Kidney epithelial cell (primary cell): Measurements from ENCODE around the gene SLC16A3. TPM values are rescaled to one million over a fixed set of nuclear protein-coding genes. Genes with fewer than 3 reads are reported as not detected.

Source experiments
- DNase-seq: peaks from one replicate; pipeline ENCODE4 v3.0.0-alpha.2; 2010; ENCODE audit warnings: low read depth
- H3K27me3 ChIP-seq: 2 replicates; pipeline ENCODE4 v1.6.0; 2011; ENCODE audit warnings: low read length; ENCODE audit not compliant: control insufficient read depth, insufficient read depth
- H3K36me3 ChIP-seq: 2 replicates; pipeline ENCODE4 v1.5.1; 2011; ENCODE audit warnings: low read length; ENCODE audit not compliant: control insufficient read depth, insufficient read depth
- H3K4me3 ChIP-seq: 2 replicates; pipeline ENCODE4 v1.5.1; 2011; ENCODE audit warnings: low read depth, mild to moderate bottlenecking, control low read depth, low read length
- total RNA-seq: library from RNA; depleted of rRNA; stranded (reverse); fragments of >200 nt; gene quantifications from 2 replicates; pipeline ENCODE4 v1.2.3, GENCODE V29; 2015
- TF ChIP-seq, protein P1 (sequence below): IDR thresholded peaks from 2 replicates; pipeline ENCODE4 v1.5.1; 2011; ENCODE audit warnings: mild to moderate bottlenecking, moderate library complexity, low read length, control low read depth, inconsistent platforms; ENCODE audit not compliant: insufficient read depth, poor library complexity, severe bottlenecking

Gene SLC16A3
- total RNA-seq, 1 donor from 2014 or later, result 83.4 TPM

DNA sequence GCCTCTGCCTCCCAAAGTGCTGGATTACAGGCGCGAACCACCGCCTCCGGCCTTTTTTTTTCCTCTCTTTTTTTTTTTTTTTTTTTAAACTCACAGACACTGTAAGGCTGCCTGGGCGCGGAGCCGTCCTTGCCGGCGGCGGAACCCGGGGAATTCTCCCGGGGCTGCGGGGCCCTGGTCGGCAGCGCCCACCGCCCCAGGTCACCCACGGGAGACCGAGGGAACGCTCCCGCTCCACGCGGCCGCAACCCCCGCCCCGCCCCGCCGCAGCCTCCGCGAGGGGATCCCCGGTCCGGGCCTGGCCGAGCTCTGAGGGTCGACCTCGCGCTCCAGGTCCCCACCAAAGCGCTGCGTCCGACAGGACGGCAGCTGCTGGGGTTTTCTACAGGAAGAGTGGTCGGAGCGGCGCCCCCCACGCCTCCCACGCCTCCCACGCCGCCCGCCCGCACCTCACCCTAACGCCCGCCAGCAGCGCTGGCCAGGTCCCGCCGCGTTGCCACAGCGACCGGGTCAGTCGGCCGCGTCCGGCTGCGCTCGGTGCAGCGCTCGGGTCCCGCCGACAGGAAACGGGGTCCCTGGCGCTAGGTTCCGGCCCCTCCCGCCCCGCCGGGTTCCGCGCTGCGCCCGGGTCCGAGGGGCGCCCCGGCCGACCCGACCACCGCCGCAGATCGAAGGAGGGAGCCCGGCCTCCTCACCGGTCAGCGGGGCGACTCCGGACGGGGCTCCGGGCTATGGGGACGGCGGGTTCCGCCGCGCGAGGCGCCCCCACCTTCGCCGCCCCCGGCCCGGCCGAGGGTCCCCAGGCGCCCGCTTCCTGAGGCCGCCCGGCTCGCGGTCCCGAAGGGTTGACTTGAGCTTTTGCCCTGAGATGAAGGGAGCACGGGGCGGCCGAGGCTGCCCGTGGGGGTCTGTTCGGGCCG lies 16.3 kb upstream of the SLC16A3 start, which contains the start of gene CCDC57:
CCDC57 (minus strand) TSS at position 512 of the 920 bp plus-strand sequence. CDS start 10,898 bp downstream, outside the sequence.
- H3K27me3 ChIP-seq, result no peaks in the 10 kb centered on the region
- TF ChIP-seq, protein P1, sequence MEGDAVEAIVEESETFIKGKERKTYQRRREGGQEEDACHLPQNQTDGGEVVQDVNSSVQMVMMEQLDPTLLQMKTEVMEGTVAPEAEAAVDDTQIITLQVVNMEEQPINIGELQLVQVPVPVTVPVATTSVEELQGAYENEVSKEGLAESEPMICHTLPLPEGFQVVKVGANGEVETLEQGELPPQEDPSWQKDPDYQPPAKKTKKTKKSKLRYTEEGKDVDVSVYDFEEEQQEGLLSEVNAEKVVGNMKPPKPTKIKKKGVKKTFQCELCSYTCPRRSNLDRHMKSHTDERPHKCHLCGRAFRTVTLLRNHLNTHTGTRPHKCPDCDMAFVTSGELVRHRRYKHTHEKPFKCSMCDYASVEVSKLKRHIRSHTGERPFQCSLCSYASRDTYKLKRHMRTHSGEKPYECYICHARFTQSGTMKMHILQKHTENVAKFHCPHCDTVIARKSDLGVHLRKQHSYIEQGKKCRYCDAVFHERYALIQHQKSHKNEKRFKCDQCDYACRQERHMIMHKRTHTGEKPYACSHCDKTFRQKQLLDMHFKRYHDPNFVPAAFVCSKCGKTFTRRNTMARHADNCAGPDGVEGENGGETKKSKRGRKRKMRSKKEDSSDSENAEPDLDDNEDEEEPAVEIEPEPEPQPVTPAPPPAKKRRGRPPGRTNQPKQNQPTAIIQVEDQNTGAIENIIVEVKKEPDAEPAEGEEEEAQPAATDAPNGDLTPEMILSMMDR, result no peak
- DNase-seq, result no peak

DNA sequence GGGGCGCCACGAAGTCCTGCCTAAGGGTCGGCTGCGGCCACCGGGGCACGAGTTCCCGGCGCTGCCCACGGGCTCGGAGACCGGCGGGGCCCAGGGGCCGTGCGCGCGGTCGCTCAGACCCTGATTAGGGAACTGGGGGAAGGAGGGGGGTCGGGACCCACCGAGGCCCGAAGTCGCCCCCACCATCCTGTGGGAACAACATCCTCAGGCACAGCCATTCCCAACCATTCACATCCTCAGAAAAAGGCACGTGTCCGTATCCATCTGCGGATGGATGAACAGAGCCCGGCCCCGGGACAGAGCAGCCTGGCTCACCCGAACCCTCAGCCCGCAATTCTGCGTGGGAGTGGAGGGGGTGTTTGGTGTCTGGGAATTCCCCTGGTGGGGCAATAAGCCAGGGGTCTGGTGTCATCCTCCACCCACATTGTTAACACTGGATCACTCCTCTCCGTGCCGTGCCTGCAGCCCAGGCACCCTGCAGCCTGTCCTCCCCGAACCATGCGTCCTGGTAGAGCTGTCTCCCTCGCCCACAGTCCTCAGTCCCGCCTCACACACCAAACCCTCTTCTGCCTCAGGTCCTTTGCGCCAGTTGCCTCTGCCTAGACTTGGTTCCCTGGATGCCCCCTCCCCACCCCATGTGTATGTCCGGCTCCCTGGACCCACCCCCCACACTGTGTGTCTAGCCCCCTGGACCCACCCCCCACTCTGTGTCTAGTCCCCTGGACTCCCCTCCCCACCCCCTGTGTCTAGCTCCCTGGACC lies 15.4 kb upstream of the SLC16A3 start:
- no peaks in the 10 kb centered on the region for H3K36me3 ChIP-seq
- DNase-seq, result no peak
- H3K27me3 ChIP-seq, result no peaks in the 10 kb centered on the region
- TF ChIP-seq, protein P1, result no peak
- H3K4me3 ChIP-seq, result peak overlapping the region; percentile 84

More for the DNA sequence above, 16.3 kb upstream of the SLC16A3 start, which contains the start of gene CCDC57:
- H3K4me3 ChIP-seq, result peak within 1 kb of the TSS; percentile 84
- no peaks in the 10 kb centered on the region for H3K36me3 ChIP-seq

DNA sequence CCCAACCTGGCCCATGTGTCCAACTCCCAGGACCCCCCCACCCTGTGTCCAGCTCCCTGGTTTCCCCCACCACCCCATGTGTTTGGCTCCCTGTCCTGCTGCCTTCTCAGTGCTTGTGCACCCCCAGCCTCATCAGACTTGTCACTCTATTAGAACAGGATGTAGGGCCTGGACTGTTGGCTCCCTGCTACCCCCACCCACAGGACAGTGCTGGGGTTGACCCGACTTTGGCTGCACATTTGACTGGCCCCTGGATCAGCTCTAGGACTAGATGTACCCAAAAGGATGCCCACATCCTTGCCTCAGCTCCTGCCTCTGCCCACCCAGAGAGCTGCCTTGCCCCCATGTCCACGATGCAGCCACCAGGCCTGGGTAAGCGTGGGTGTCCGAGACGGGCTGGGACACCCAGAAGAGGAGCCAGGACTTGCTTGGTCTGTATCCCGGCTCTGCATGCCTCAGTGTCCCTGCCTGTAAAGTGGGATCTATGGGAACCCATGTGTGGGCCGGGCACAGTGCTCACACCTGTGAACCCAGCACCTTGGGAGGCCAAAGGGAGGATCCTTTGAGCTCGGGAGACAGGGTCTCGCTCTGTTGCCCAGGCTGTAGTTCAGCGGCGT lies 14.7 kb upstream of the SLC16A3 start:
- DNase-seq, result no peak
- TF ChIP-seq, protein P1, result no peak
- Histone ChIP-seq H3K36me3 (no peaks in the 10 kb centered on the region), H3K4me3 (no peak overlapping the region), H3K27me3 (no peaks in the 10 kb centered on the region)

DNA sequence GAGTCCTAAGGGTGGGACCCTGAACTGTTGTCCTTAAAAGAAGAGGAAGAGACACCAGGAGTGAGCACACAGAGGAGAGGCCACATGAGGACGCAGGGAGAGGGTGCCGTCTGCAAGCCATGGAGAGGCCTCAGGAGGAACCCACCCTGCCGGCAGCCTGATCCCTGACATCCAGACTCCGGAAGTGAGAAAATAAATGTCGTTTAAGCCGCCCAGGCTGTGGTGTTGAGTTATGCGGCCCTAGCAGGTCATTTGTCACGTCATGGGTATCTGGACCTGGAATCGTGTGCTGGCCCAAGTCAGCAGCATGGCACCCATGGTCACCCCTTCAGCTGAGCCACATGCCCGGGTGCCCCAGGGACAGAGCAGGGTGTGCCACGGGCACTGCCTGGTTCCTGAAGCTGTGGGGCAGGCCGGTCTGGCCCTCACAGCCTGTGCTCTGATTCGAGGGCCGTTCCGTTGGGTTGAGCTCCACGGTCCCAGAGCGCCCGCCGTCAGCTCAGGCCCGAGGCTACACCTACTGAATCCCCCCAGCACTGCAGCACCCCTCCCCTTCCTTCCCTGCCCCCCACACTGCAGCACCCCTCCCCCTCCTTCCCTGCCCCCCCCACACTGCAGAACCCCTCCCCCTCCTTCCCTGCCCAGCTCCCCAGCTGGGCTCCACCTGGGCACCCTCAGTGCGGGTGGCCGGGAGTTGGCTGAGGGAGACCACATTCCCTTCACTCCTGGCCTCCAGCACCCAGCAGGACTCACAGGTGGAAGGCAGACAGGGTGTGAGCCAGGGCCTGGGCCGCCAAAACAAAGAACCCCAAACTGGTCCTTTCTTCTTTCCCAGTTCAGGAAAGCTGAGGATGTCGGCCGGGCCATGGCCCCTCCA lies 13.5 kb upstream of the SLC16A3 start:
- TF ChIP-seq, protein P1, result no peak
- no peaks in the 10 kb centered on the region for H3K27me3 ChIP-seq
- no peak overlapping the region for H3K4me3 ChIP-seq
- no peak for DNase-seq
- no peaks in the 10 kb centered on the region for H3K36me3 ChIP-seq

DNA sequence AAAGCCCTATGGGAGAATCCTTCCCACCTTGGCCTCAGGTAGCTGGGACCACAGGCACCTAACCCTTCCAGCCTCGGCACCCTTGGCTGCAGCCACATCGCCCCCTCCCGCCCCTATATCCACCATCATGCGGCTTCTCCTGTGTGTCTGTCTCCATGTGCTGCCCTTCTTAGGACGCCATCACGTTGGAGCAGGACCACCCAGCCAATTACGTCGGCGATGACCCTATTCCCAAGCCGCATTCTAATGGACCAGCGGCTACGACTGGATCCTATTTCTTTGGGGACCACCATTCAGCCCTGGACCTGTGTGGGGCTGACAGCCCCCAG lies 12.9 kb upstream of the SLC16A3 start:
- DNase-seq, result no peak
- H3K27me3 ChIP-seq, result no peaks in the 10 kb centered on the region
- TF ChIP-seq, protein P1, result no peak
- no peak overlapping the region for H3K4me3 ChIP-seq
- no peaks in the 10 kb centered on the region for H3K36me3 ChIP-seq
